Right lobe of liver (tissue), 6 donors: ENCODE data around the gene TUBA1B. TPM values are rescaled to one million over a fixed set of nuclear protein-coding genes. Genes with fewer than 3 reads are reported as not detected.
"Not testable (repeated sequence)": the region's sequence is repeated elsewhere in the genome, so short reads cannot be mapped to it uniquely, and the experiment has no call there.

Experiments
- ATAC-seq, 4 donors: fragments of 200-7000 bp; cut with Tn5 transposase; one replicate each; pipeline ENCODE4 v1.9.1; 2020; ENCODE audit warnings: mild to moderate bottlenecking in 4 of 4, moderate library complexity in 4 of 4
- DNase-seq, 3 donors: peaks; one replicate each; pipeline ENCODE4 v3.0.0-alpha.2; 2020
- H3K27ac ChIP-seq, 3 donors: fragments of 200-600 bp; one replicate each; pipeline ENCODE4 v1.8.0; 2022
- H3K27me3 ChIP-seq, 2 donors: fragments of 200-600 bp; one replicate each; pipeline ENCODE4 v1.8.0; 2022
- H3K36me3 ChIP-seq, 4 donors: fragments of 200-600 bp; sonication (generic) in 1 of 4; one replicate each; pipeline versions ENCODE4 v1.5.1 to v1.8.0; 2017 to 2022; ENCODE audit warnings: control low read depth in 1 of 4
- H3K4me1 ChIP-seq, 4 donors: fragments of 200-600 bp; sonication (generic) in 1 of 4; one replicate each; pipeline versions ENCODE4 v1.5.1 to v1.8.0; 2017 to 2022; ENCODE audit warnings: control low read depth in 1 of 4
- H3K4me3 ChIP-seq, 3 donors: fragments of 200-600 bp; one replicate each; pipeline ENCODE4 v1.8.0; 2022
- H3K9me3 ChIP-seq, 4 donors: fragments of 200-600 bp; sonication (generic) in 1 of 4; one replicate each; pipeline versions ENCODE4 v1.5.1 to v1.8.0; 2017 to 2022; ENCODE audit warnings: control low read depth in 1 of 4
- POLR2A ChIP-seq: fragments of 450-650 bp; IDR thresholded peaks from one replicate; pipeline ENCODE4 v1.6.1; 2017; ENCODE audit warnings: antibody characterized with exemption, mild to moderate bottlenecking
- WGBS: methylation state at CpG from one replicate; pipeline ENCODE4 v1.1.6; 2018; ENCODE audit warnings: low coverage, low lambda C conversion rate; ENCODE audit not compliant: insufficient coverage; ENCODE audit errors: missing lambda C conversion rate; 5-methylcytosine and 5-hydroxymethylcytosine counted together
- intact Hi-C, 2 donors: fragments of 100-400 bp; cut with DNase I; formaldehyde crosslinking; loops; one replicate each; pipeline versions ENCODE4 v1.11.2 to v1.14.1; 2022
- long read RNA-seq: library from polyadenylated mRNA; unstranded; transcript quantifications from one replicate; pipeline ENCODE4 v2.0.0, GENCODE V29; 2019
- total RNA-seq, 6 experiments: library from RNA; depleted of rRNA in 2 of 6; stranded (reverse); fragments of >200 nt in 2 of 6; fragmentation: NEBNext Ultra II Directional in 3 of 6; extraction: Animal tissue kit (Norgen Biotek cat#: 25700) in 3 of 6; gene quantifications; one replicate each; pipeline versions ENCODE4 v1.1.0 to v1.2.4, GENCODE V29; 2016 to 2023
- TF ChIP-seq, protein P1 (sequence below), 4 donors: fragments of 200-600 bp in 3 of 4; fragments of 450-650 bp in 1 of 4; IDR thresholded peaks; one replicate each; pipeline versions ENCODE4 v1.5.1 to v1.8.0; 2016 to 2022; ENCODE audit warnings: antibody characterized with exemption in 4 of 4, mild to moderate bottlenecking in 2 of 4
- donor health status: DM: no; HTN: yes; CAD: no.
- donor health status: DM: no; HTN: no; CAD: no.
- donor health status: DM: no; HTN: no; CAD: no.
- donor health status: DM: no; HTN: yes; CAD: no.
- donor health status: DM: no; HTN: yes; CAD: no.

TUBA1B gene
- 100 to 1,000 TPM in 5 of 6 experiments, 10 to 100 TPM in 1; 90.3 to 370 (median 174) TPM for total RNA-seq
- long read RNA-seq, transcript TUBA1B-202 (4 exons, 1,627 nt), result major isoform, 43 of 46 reads
- long read RNA-seq, partial matches to known transcripts, result 1 of 46 reads
- long read RNA-seq, other reads (novel, unspliced or antisense), result 2 of 46 reads

DNA sequence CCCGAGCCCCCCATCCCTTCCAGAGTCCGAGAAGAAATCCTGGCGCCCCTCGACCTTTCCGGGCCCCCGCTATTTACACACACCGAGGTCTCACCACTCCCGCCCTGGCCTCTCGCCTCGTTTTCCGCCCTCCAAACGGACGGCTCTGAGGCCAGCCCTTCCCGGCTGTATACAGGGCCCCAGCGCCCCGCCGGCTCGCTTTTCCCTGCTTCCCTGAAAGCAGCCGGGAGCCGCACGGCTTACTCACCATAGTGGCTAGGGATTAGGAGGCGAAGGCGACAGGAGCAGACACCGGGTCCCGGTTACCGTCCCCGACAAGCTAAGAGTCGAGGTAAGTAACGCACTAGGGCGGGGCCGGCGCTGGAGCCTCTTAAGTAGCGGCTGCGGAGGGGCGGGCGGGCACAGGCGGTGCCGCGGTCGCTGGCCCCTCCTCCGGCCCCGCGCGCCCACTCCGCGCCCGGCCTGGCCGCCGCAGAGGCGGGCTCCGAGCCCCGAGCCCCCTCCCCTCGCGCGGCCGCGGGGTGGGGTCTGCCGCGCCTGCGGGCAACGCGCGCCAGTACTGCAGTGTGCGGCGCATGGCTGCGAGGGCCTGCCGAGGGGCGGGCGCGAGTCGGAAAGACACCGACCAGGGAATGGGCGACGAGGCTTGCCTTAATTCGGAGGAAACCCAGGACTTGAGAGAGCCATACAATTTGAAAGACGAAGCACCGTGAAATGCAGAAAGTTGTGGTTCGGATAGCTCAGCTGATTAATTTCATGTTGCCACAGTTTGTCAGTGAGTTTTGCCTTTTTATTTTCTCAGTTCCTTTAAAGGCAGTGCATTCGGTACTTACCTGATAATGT lies at the start of gene TUBA1B:
Gene TUBA1B, minus strand, starts transcription at position 345 of the 843 bp plus-strand sequence. Its CDS starts 95 bp downstream, at position 250.
- intact Hi-C loops, result no loop called here
- H3K27me3 ChIP-seq, result no peaks in the 10 kb centered on the region
- no peaks in the 10 kb centered on the region for H3K9me3 ChIP-seq
- DNase-seq, result peak; percentile 92 to 95 (median 93)
- peak within 1 kb of the TSS; percentile 89 to 100 (median 93) for H3K4me3 ChIP-seq
- peak; percentile 86 to 94 (median 89) for ATAC-seq
- under 1% methylated on average over 21 of the region's 79 CpGs for WGBS
- peaks cover 7 to 23% (median 14%) of the 10 kb centered on the region in 4 donors for H3K36me3 ChIP-seq
- H3K4me1 ChIP-seq, result peaks cover 0 to 13% (median 0%) of the 10 kb centered on the region in 4 donors
- H3K27ac ChIP-seq, result peak within 1 kb of the TSS; percentile 91 to 100 (median 92)
- peak; percentile 96 for TF ChIP-seq POLR2A
- TF ChIP-seq, protein P1, sequence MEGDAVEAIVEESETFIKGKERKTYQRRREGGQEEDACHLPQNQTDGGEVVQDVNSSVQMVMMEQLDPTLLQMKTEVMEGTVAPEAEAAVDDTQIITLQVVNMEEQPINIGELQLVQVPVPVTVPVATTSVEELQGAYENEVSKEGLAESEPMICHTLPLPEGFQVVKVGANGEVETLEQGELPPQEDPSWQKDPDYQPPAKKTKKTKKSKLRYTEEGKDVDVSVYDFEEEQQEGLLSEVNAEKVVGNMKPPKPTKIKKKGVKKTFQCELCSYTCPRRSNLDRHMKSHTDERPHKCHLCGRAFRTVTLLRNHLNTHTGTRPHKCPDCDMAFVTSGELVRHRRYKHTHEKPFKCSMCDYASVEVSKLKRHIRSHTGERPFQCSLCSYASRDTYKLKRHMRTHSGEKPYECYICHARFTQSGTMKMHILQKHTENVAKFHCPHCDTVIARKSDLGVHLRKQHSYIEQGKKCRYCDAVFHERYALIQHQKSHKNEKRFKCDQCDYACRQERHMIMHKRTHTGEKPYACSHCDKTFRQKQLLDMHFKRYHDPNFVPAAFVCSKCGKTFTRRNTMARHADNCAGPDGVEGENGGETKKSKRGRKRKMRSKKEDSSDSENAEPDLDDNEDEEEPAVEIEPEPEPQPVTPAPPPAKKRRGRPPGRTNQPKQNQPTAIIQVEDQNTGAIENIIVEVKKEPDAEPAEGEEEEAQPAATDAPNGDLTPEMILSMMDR (IDR thresholded peaks at IDR 0.05), result no peak

DNA sequence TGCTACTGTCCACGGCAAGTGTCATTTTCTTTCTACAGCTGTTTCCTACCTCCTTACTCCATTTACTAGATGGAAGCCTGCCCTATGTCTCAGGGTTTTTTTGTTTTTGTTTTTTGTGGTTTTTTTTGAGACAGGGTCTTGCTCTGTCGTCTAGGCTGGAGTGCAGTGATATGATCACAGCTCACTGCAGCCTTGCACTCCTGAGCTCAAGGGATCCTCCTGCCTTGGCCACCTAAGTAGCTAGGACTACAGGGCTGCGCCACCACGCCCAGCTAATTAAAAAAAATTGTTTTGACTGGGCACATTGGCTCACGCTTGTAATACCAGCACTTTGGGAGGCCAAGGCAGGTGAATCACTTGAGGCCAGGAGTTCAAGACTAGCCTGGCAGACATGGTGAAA lies 43.0 kb upstream of the TUBA1B start:
- Histone ChIP-seq H3K4me3 (no peak overlapping the region), H3K27ac (no peak overlapping the region), H3K9me3 (no peaks in the 10 kb centered on the region), H3K4me1 (no peaks in the 10 kb centered on the region), H3K36me3 (no peaks in the 10 kb centered on the region), H3K27me3 (no peaks in the 10 kb centered on the region)
- 75% methylated on average over 5 of the region's 5 CpGs for WGBS
- DNase-seq (peak in 1 of 3 donors; percentile 12), ATAC-seq (no peak)
- intact Hi-C loops, result no loop called here
- TF ChIP-seq, protein P1 (IDR thresholded peaks at IDR 0.05), result no peak
- no peak for TF ChIP-seq POLR2A

DNA sequence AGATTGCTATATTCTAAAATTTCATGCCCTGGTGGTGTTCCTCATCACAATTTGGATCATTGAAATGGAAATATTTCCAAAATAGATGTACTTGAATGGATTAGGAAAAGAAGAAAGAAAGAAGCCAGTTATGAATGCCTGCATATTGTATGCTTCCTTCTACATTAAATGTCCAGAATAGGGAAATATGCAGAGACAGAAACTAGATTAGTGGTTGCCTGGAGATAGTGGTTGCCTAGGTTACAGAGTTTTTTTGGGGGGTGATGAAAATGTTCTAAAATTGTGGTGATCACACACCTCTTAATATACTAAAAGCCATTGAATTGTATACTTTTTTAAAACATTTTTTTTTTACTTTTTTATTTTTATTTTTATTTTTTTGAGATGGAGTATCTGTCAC lies 39.7 kb upstream of the TUBA1B start:
- intact Hi-C loops, result no loop called here
- H3K9me3 ChIP-seq, result no peaks in the 10 kb centered on the region
- DNase-seq (no peak), ATAC-seq (no peak)
- H3K27ac ChIP-seq, result no peak overlapping the region
- no peaks in the 10 kb centered on the region for H3K27me3 ChIP-seq
- no peaks in the 10 kb centered on the region for H3K36me3 ChIP-seq
- no peak for TF ChIP-seq POLR2A
- TF ChIP-seq, protein P1 (IDR thresholded peaks at IDR 0.05), result no peak
- no peak overlapping the region for H3K4me3 ChIP-seq
- no peaks in the 10 kb centered on the region for H3K4me1 ChIP-seq

DNA sequence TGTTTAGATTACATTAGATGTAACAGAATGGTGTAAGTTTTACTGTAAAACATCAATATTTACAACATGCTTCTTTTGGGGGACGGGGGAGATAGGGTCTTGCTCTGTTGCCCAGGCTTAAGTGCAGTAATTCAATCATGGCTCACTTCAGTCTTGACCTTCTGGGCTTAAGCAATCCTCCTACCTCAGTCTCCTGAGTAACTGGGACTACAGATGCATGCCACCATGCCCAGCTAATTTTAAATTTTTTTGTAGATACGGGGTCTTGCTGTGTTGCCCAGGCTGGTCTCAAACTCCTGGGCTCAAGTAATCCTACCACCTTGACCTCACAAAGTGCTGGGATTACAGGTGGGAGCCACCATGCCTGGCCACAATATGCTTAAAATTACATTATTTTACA lies 33.9 kb upstream of the TUBA1B start:
- no peak overlapping the region for H3K4me3 ChIP-seq
- no peaks in the 10 kb centered on the region for H3K27me3 ChIP-seq
- no peaks in the 10 kb centered on the region for H3K36me3 ChIP-seq
- TF ChIP-seq, protein P1 (IDR thresholded peaks at IDR 0.05), result no peak
- TF ChIP-seq POLR2A, result no peak
- H3K4me1 ChIP-seq, result no peaks in the 10 kb centered on the region
- DNase-seq, result no peak
- WGBS, result 86% methylated on average over 1 of the region's 2 CpGs
- intact Hi-C loops, result no loop called here
- H3K9me3 ChIP-seq, result no peaks in the 10 kb centered on the region
- no peak overlapping the region for H3K27ac ChIP-seq
- ATAC-seq, result no peak

DNA sequence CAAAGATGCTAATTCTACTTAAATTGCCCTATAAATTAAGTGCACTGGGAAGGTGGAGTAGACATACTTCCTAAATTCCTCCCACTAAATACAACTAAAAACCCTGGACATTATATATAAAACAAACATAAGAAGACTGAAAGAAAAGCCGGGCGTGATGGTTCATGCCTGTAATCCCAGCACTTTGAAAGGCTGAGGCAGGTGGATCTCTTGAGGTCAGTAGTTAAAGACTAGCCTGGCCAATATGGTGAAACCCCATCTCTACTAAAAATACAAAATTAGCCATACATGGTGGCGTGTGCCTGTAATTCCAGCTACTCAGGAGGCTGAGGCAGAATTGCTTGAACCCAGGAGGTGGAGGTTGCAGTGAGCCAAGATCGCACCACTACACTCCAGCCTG lies 30.7 kb upstream of the TUBA1B start:
- 87% methylated on average over 4 of the region's 4 CpGs for WGBS
- intact Hi-C loops, DNase-seq: not testable (repeated sequence)

More for the DNA sequence above, 30.7 kb upstream of the TUBA1B start:
- not testable (repeated sequence) for H3K4me1 ChIP-seq, H3K27me3 ChIP-seq, H3K36me3 ChIP-seq, H3K27ac ChIP-seq, H3K9me3 ChIP-seq, H3K4me3 ChIP-seq, ATAC-seq
